GM23338 (cell line): ENCODE results near the gene DNAI1. TPM values are rescaled to one million over a fixed set of nuclear protein-coding genes. Genes with fewer than 3 reads are reported as not detected.

ENCODE experiments used
- ATAC-seq: fragments of 200-7000 bp; cut with Tn5 transposase; 3 replicates; pipeline ENCODE4 v1.9.1; 2020
- DNase-seq: peaks from one replicate; pipeline ENCODE4 v3.0.0-alpha.2; 2015; ENCODE audit warnings: low spot score
- H2AFZ ChIP-seq: fragments of 200-600 bp; sonication (generic); 2 replicates; pipeline ENCODE4 v1.8.0; 2016; ENCODE audit warnings: antibody characterized with exemption, mild to moderate bottlenecking, moderate library complexity
- H3F3A ChIP-seq: fragments of 200-600 bp; sonication (generic); replicated peaks from 2 replicates; pipeline ENCODE4 v1.8.0; 2017; ENCODE audit warnings: antibody characterized with exemption, mixed run types, low read depth
- H3K27ac ChIP-seq: fragments of 200-600 bp; sonication (generic); 2 replicates; pipeline ENCODE4 v1.6.1; 2016; ENCODE audit warnings: low read depth
- H3K27me3 ChIP-seq: fragments of 200-600 bp; sonication (generic); 2 replicates; pipeline ENCODE4 v1.8.0; 2016; ENCODE audit warnings: mild to moderate bottlenecking, mixed run types, moderate library complexity; ENCODE audit not compliant: insufficient read depth
- H3K36me3 ChIP-seq: fragments of 200-600 bp; sonication (generic); 2 replicates; pipeline ENCODE4 v1.8.0; 2016; ENCODE audit warnings: mild to moderate bottlenecking; ENCODE audit not compliant: insufficient read depth
- H3K4me1 ChIP-seq: fragments of 200-600 bp; sonication (generic); 2 replicates; pipeline ENCODE4 v1.8.0; 2016; ENCODE audit warnings: mild to moderate bottlenecking, moderate library complexity; ENCODE audit not compliant: insufficient read depth
- H3K4me2 ChIP-seq: fragments of 200-600 bp; sonication (generic); 2 replicates; pipeline ENCODE4 v1.7.1; 2017; ENCODE audit warnings: mixed run types
- H3K4me3 ChIP-seq: fragments of 200-600 bp; sonication (generic); 2 replicates; pipeline ENCODE4 v1.6.1; 2016; ENCODE audit warnings: mixed run types
- H3K79me2 ChIP-seq: fragments of 200-600 bp; sonication (generic); replicated peaks from 2 replicates; pipeline ENCODE4 v1.8.0; 2017; ENCODE audit warnings: mild to moderate bottlenecking; ENCODE audit not compliant: insufficient read depth
- H3K9me2 ChIP-seq: fragments of 200-600 bp; sonication (generic); 2 replicates; pipeline ENCODE4 v1.8.0; 2017; ENCODE audit not compliant: insufficient read depth
- H4K20me1 ChIP-seq: fragments of 200-600 bp; sonication (generic); replicated peaks from 2 replicates; pipeline ENCODE4 v1.8.0; 2017; ENCODE audit warnings: mild to moderate bottlenecking; ENCODE audit not compliant: insufficient read depth
- H3K27ac Mint-ChIP-seq: 2 replicates; pipeline ENCODE4 v1.8.0; 2020; ENCODE audit warnings: inconsistent platforms, mild to moderate bottlenecking, moderate library complexity, mixed read lengths
- H3K27me3 Mint-ChIP-seq: 3 replicates; pipeline ENCODE4 v1.8.0; 2022; ENCODE audit warnings: low read depth, mild to moderate bottlenecking, moderate library complexity, mixed read lengths, inconsistent platforms; ENCODE audit not compliant: insufficient read depth, poor library complexity
- H3K36me3 Mint-ChIP-seq: 3 replicates; pipeline ENCODE4 v1.8.0; 2021; ENCODE audit warnings: low read depth, mild to moderate bottlenecking, inconsistent platforms, moderate library complexity, mixed read lengths
- H3K4me1 Mint-ChIP-seq: 3 replicates; pipeline ENCODE4 v1.8.0; 2020; ENCODE audit warnings: mild to moderate bottlenecking, inconsistent platforms, mixed read lengths
- H3K4me3 Mint-ChIP-seq: 3 replicates; pipeline ENCODE4 v1.8.0; 2021; ENCODE audit warnings: moderate library complexity, mild to moderate bottlenecking, inconsistent platforms, mixed read lengths
- H3K9me3 Mint-ChIP-seq: 3 replicates; pipeline ENCODE4 v1.8.0; 2020; ENCODE audit warnings: moderate library complexity, mild to moderate bottlenecking, inconsistent platforms, mixed read lengths
- ZNF331 ChIP-seq: fragments of 250-450 bp; sonication (Bioruptor Pico); IDR thresholded peaks from 2 replicates; pipeline ENCODE4 v1.5.0; 2020; ENCODE audit warnings: low read depth, mild to moderate bottlenecking, moderate library complexity
- polyA plus RNA-seq: library from polyadenylated mRNA; unstranded; fragments of >200 nt; fragmentation: Nextera tagmentation; extraction: Ambion mirVana; gene quantifications from 2 replicates; pipeline ENCODE4 v1.2.1, GENCODE V29; 2016
- small RNA-seq: library from RNA; depleted of rRNA; stranded (forward); fragments of <200 nt; gene quantifications from one replicate; pipeline ENCODE3, GENCODE V24; 2014; ENCODE audit warnings: low replicate concordance
- total RNA-seq: library from RNA; depleted of rRNA; stranded (reverse); fragments of >200 nt; shearing (Covaris generic); gene quantifications from 2 replicates; pipeline ENCODE4 v1.2.3, GENCODE V29; 2014; rRNA removed

The DNAI1 gene
- total and polyA plus RNA-seq, 2 experiments from 2014 or later: 1.0 to 1.1 TPM

- H3K27me3 ChIP-seq: peaks cover 3% of the 10 kb centered on the region; the same call in 1 of the 2 replicates
These were observed 111.8 kb downstream of the DNAI1 start for GRCh38 chr9:34570376-34570775.

More at GRCh38 chr9:34570376-34570775, 111.8 kb downstream of the DNAI1 start:
- no peaks in the 10 kb centered on the region for H3F3A ChIP-seq
- no peak overlapping the region for H3K4me2 ChIP-seq
- no peaks in the 10 kb centered on the region for H4K20me1 ChIP-seq
- Mint-ChIP-seq H3K9me3 (no peaks in the 10 kb centered on the region; the same call in 2 of the 3 replicates), H3K27me3 (peaks cover 23% of the 10 kb centered on the region), H3K27ac (no peak overlapping the region), H3K36me3 (no peaks in the 10 kb centered on the region; the same call in 2 of the 3 replicates), H3K4me1 (peaks cover 48% of the 10 kb centered on the region), H3K4me3 (no peak overlapping the region)
- H3K27ac ChIP-seq: no peak overlapping the region
- H2AFZ ChIP-seq: no peak overlapping the region
- no peaks in the 10 kb centered on the region for H3K79me2 ChIP-seq
- ATAC-seq (no peak), DNase-seq (no peak)
- no peaks in the 10 kb centered on the region for H3K36me3 ChIP-seq
- no peaks in the 10 kb centered on the region for H3K9me2 ChIP-seq
- H3K4me1 ChIP-seq: peaks cover 22% of the 10 kb centered on the region
- no peak for TF ChIP-seq ZNF331
- no peak overlapping the region for H3K4me3 ChIP-seq

Small RNA genes lying within 50 kb of the gene (small RNA-seq; reads per million reads assigned to genes)
- not detected for gene RN7SKP24

Other genes with a start within 250 kb of the DNAI1 start
- gene KIF24, start 129.5 kb upstream of the DNAI1 start, total RNA-seq: 4.4 and 4.7 TPM in 2 replicates
- gene KIF24, start 129.5 kb upstream of the DNAI1 start, polyA plus RNA-seq: 1.0 and 1.3 TPM in 2 replicates
- gene NUDT2, start 129.2 kb upstream of the DNAI1 start, total RNA-seq: 9.5 and 12.1 TPM in 2 replicates
- 16.4 and 16.9 TPM in 2 replicates for gene NUDT2, start 129.2 kb upstream of the DNAI1 start, polyA plus RNA-seq
- gene MYORG, start 81.9 kb upstream of the DNAI1 start, total RNA-seq: 4.9 and 7.3 TPM in 2 replicates
- gene MYORG, start 81.9 kb upstream of the DNAI1 start, polyA plus RNA-seq: 1.3 and 1.5 TPM in 2 replicates
- 6.1 and 7.2 TPM in 2 replicates for gene FAM219A, start 235 bp upstream of the DNAI1 start, total RNA-seq
- gene FAM219A, start 235 bp upstream of the DNAI1 start, polyA plus RNA-seq: 3.3 and 3.8 TPM in 2 replicates
- 9.2 and 13.8 TPM in 2 replicates for gene ENHO, start 64.2 kb downstream of the DNAI1 start, total RNA-seq
- gene ENHO, start 64.2 kb downstream of the DNAI1 start, polyA plus RNA-seq: 17.5 and 19.7 TPM in 2 replicates
- gene CNTFR, start 130.9 kb downstream of the DNAI1 start, total RNA-seq: 1.1 and 1.9 TPM in 2 replicates
- gene CNTFR, start 130.9 kb downstream of the DNAI1 start, polyA plus RNA-seq: 0.59 and 0.73 TPM in 2 replicates
- gene RPP25L, start 153.3 kb downstream of the DNAI1 start, total RNA-seq: 19.9 and 25.1 TPM in 2 replicates
- 16.4 and 18.5 TPM in 2 replicates for gene RPP25L, start 153.3 kb downstream of the DNAI1 start, polyA plus RNA-seq
- gene DCTN3, start 161.7 kb downstream of the DNAI1 start, total RNA-seq: 12.9 and 20.6 TPM in 2 replicates
- 17.9 and 23.2 TPM in 2 replicates for gene DCTN3, start 161.7 kb downstream of the DNAI1 start, polyA plus RNA-seq
- 0.49 TPM in 1 of 2 replicates, not detected in the other for gene ARID3C, start 170.3 kb downstream of the DNAI1 start, total RNA-seq
- not detected in 2 replicates for gene ARID3C, start 170.3 kb downstream of the DNAI1 start, polyA plus RNA-seq
- gene SIGMAR1, start 179.0 kb downstream of the DNAI1 start, total RNA-seq: 104 and 167 TPM in 2 replicates
- gene SIGMAR1, start 179.0 kb downstream of the DNAI1 start, polyA plus RNA-seq: 76.4 and 82.3 TPM in 2 replicates
- gene GALT, start 187.9 kb downstream of the DNAI1 start, total RNA-seq: 14.5 and 31.5 TPM in 2 replicates
- 31.6 and 35.1 TPM in 2 replicates for gene GALT, start 187.9 kb downstream of the DNAI1 start, polyA plus RNA-seq
- gene IL11RA, start 193.4 kb downstream of the DNAI1 start, total RNA-seq: 4.9 and 5.8 TPM in 2 replicates
- gene IL11RA, start 193.4 kb downstream of the DNAI1 start, polyA plus RNA-seq: 3.1 and 4.0 TPM in 2 replicates
- not detected in 2 replicates for gene CCL27, start 203.9 kb downstream of the DNAI1 start, total RNA-seq
- not detected in 2 replicates for gene CCL27, start 203.9 kb downstream of the DNAI1 start, polyA plus RNA-seq
- not detected in 2 replicates for gene CCL19, start 232.5 kb downstream of the DNAI1 start, total RNA-seq
- not detected in 2 replicates for gene CCL19, start 232.5 kb downstream of the DNAI1 start, polyA plus RNA-seq